CD4-positive, alpha-beta T cell treated with Interleukin-21 for 1 hour (primary cell): ENCODE results near the gene PRDM16.

Source experiments
- DNase-seq: peaks from one replicate; pipeline ENCODE4 v3.0.0-alpha.2; 2020

Gene PRDM16

GRCh38 chr1:3474016-3474415 is 405.0 kb downstream of the PRDM16 start:
- no peak for DNase-seq

GRCh38 chr1:3474421-3474820 is 405.4 kb downstream of the PRDM16 start:
- DNase-seq, result no peak

- no peak for DNase-seq
Observed at GRCh38 chr1:3475839-3476573, 407.0 kb downstream of the PRDM16 start.

- DNase-seq, result no peak
Observed at GRCh38 chr1:3476666-3477065, 407.7 kb downstream of the PRDM16 start.

GRCh38 chr1:3477241-3477995 is 408.4 kb downstream of the PRDM16 start:
- no peak for DNase-seq

GRCh38 chr1:3478187-3478586 is 409.2 kb downstream of the PRDM16 start:
- DNase-seq, result no peak

- DNase-seq, result no peak
Observed at GRCh38 chr1:3479511-3480368, 410.7 kb downstream of the PRDM16 start.

- DNase-seq, result no peak
Observed at GRCh38 chr1:3480369-3480719, 411.3 kb downstream of the PRDM16 start.

- no peak for DNase-seq
Observed at GRCh38 chr1:3481046-3481445, 412.0 kb downstream of the PRDM16 start.

- no peak for DNase-seq
Observed at GRCh38 chr1:3481836-3482375, 412.9 kb downstream of the PRDM16 start.

- DNase-seq, result no peak
Observed at GRCh38 chr1:3482378-3482849, 413.4 kb downstream of the PRDM16 start.

- DNase-seq, result no peak
Observed at GRCh38 chr1:3483380-3483779, 414.4 kb downstream of the PRDM16 start.

- DNase-seq, result peak; percentile 27
Observed at GRCh38 chr1:3483801-3484444, 414.9 kb downstream of the PRDM16 start.

- no peak for DNase-seq
Observed at GRCh38 chr1:3485016-3485415, 416.0 kb downstream of the PRDM16 start.
